Activated CD4-positive, CD25-positive, alpha-beta regulatory T cell treated with anti-CD3 and anti-CD28 coated beads, Interleukin-2, amount 50 U/mL, for 16 hours (primary cell): Measurements from ENCODE around the gene RAP1GAP2.

Experiments used
- DNase-seq: peaks from one replicate; pipeline ENCODE4 v3.0.0-alpha.2; 2020; ENCODE audit warnings: low read depth, low spot score

RAP1GAP2 gene

GRCh38 chr17:2853283-2854142, 57.3 kb downstream of the RAP1GAP2 start:
- DNase-seq, result no peak

GRCh38 chr17:2854143-2855055, 58.2 kb downstream of the RAP1GAP2 start:
- no peak for DNase-seq

GRCh38 chr17:2855063-2855600, 58.9 kb downstream of the RAP1GAP2 start:
- no peak for DNase-seq

- DNase-seq, result no peak
Observed at GRCh38 chr17:2856727-2857126, 60.5 kb downstream of the RAP1GAP2 start.

- no peak for DNase-seq
Observed at GRCh38 chr17:2860045-2860444, 63.8 kb downstream of the RAP1GAP2 start.

GRCh38 chr17:2860883-2861282, 64.6 kb downstream of the RAP1GAP2 start:
- no peak for DNase-seq

- no peak for DNase-seq
Observed at GRCh38 chr17:2862197-2862596, 66.0 kb downstream of the RAP1GAP2 start.

GRCh38 chr17:2863204-2863603, 67.0 kb downstream of the RAP1GAP2 start:
- DNase-seq, result no peak

GRCh38 chr17:2865228-2865627, 69.0 kb downstream of the RAP1GAP2 start:
- no peak for DNase-seq

GRCh38 chr17:2867441-2868424, 71.5 kb downstream of the RAP1GAP2 start:
- DNase-seq, result no peak

- DNase-seq, result no peak
Observed at GRCh38 chr17:2869604-2870003, 73.4 kb downstream of the RAP1GAP2 start.

- DNase-seq, result no peak
Observed at GRCh38 chr17:2871205-2871604, 75.0 kb downstream of the RAP1GAP2 start.

GRCh38 chr17:2871720-2872119, 75.5 kb downstream of the RAP1GAP2 start:
- no peak for DNase-seq

- no peak for DNase-seq
Observed at GRCh38 chr17:2872282-2872681, 76.0 kb downstream of the RAP1GAP2 start.

GRCh38 chr17:2874189-2874686, 78.0 kb downstream of the RAP1GAP2 start:
- DNase-seq, result no peak

GRCh38 chr17:2875608-2876007, 79.4 kb downstream of the RAP1GAP2 start:
- DNase-seq, result no peak

GRCh38 chr17:2876467-2876866, 80.2 kb downstream of the RAP1GAP2 start:
- DNase-seq, result no peak

- no peak for DNase-seq
Observed at GRCh38 chr17:2878751-2879254, 82.6 kb downstream of the RAP1GAP2 start.

GRCh38 chr17:2880050-2880449, 83.8 kb downstream of the RAP1GAP2 start:
- no peak for DNase-seq

GRCh38 chr17:2881295-2881694, 85.1 kb downstream of the RAP1GAP2 start:
- DNase-seq, result no peak
